Hepatocyte (in vitro differentiated cells): ENCODE measurements around the gene AURKB. TPM values are rescaled to one million over a fixed set of nuclear protein-coding genes. Genes with fewer than 3 reads are reported as not detected.
A peak's percentile ranks its signal among the peaks of the same experiment; 100 is the strongest.

Experiments
- DNase-seq: peaks from one replicate; pipeline ENCODE4 v3.0.0-alpha.2; 2016; ENCODE audit warnings: low spot score
- H2AFZ ChIP-seq: fragments of 200-600 bp; sonication (generic); 2 replicates; pipeline ENCODE4 v1.6.0; 2016; ENCODE audit warnings: antibody characterized with exemption, mild to moderate bottlenecking
- H3K27ac ChIP-seq: fragments of 200-600 bp; sonication (generic); 2 replicates; pipeline ENCODE4 v1.5.1; 2016; ENCODE audit warnings: mild to moderate bottlenecking
- H3K27me3 ChIP-seq: fragments of 200-600 bp; sonication (generic); 2 replicates; pipeline ENCODE4 v1.6.1; 2016
- H3K36me3 ChIP-seq: fragments of 200-600 bp; sonication (generic); replicated peaks from 2 replicates; pipeline ENCODE4 v1.5.1; 2016; ENCODE audit warnings: low read depth; ENCODE audit not compliant: insufficient read depth
- H3K4me1 ChIP-seq: fragments of 200-600 bp; sonication (generic); 2 replicates; pipeline ENCODE4 v1.5.1; 2016; ENCODE audit warnings: mild to moderate bottlenecking, moderate library complexity; ENCODE audit not compliant: insufficient read depth
- H3K4me2 ChIP-seq: fragments of 200-600 bp; sonication (generic); 2 replicates; pipeline ENCODE4 v1.6.0; 2016
- H3K4me3 ChIP-seq: fragments of 200-600 bp; sonication (generic); 2 replicates; pipeline ENCODE4 v1.5.1; 2016; ENCODE audit warnings: mild to moderate bottlenecking
- H3K79me2 ChIP-seq: fragments of 200-600 bp; sonication (generic); 2 replicates; pipeline ENCODE4 v1.6.0; 2017; ENCODE audit warnings: mild to moderate bottlenecking
- H3K9me2 ChIP-seq: fragments of 200-600 bp; sonication (generic); replicated peaks from 2 replicates; pipeline ENCODE4 v1.6.0; 2017; ENCODE audit warnings: mild to moderate bottlenecking; ENCODE audit not compliant: insufficient read depth
- H3K9me3 ChIP-seq: fragments of 200-600 bp; sonication (generic); 2 replicates; pipeline ENCODE4 v1.5.1; 2016; ENCODE audit warnings: low read depth, mild to moderate bottlenecking
- H4K20me1 ChIP-seq: fragments of 200-600 bp; sonication (generic); 2 replicates; pipeline ENCODE4 v1.6.0; 2016; ENCODE audit warnings: mild to moderate bottlenecking; ENCODE audit not compliant: insufficient read depth, poor library complexity, severe bottlenecking
- EZH2 ChIP-seq: fragments of 200-600 bp; sonication (generic); IDR thresholded peaks from 2 replicates; pipeline ENCODE4 v1.6.1; 2016; ENCODE audit warnings: antibody characterized with exemption, mild to moderate bottlenecking, borderline replicate concordance
- EZH2phosphoT487 ChIP-seq: fragments of 200-600 bp; sonication (generic); IDR thresholded peaks from one replicate; pipeline ENCODE4 v1.6.1; 2018; ENCODE audit warnings: antibody characterized with exemption, mild to moderate bottlenecking, low read depth, moderate library complexity; ENCODE audit not compliant: unreplicated experiment, severe bottlenecking
- WGBS: methylation state at CpG from one replicate; pipeline ENCODE4 v1.1.6; 2016; ENCODE audit warnings: low lambda C conversion rate; ENCODE audit errors: missing lambda C conversion rate; 5-methylcytosine and 5-hydroxymethylcytosine counted together
- polyA plus RNA-seq: library from polyadenylated mRNA; unstranded; fragments of >200 nt; fragmentation: Nextera tagmentation; extraction: Ambion mirVana; gene quantifications from 2 replicates; pipeline ENCODE4 v1.2.1, GENCODE V29; 2016
- total RNA-seq: library from RNA; depleted of rRNA; stranded (reverse); fragments of >200 nt; gene quantifications from 2 replicates; pipeline ENCODE4 v1.2.3, GENCODE V29; 2014
- TF ChIP-seq, protein P1 (sequence below): fragments of 200-600 bp; sonication (generic); IDR thresholded peaks from 2 replicates; pipeline ENCODE4 v1.5.1; 2016; ENCODE audit warnings: antibody characterized with exemption, mild to moderate bottlenecking; ENCODE audit not compliant: poor library complexity

Gene AURKB
- total and polyA plus RNA-seq, 2 experiments from 2014 or later = 9.9 to 25.3 TPM

DNA sequence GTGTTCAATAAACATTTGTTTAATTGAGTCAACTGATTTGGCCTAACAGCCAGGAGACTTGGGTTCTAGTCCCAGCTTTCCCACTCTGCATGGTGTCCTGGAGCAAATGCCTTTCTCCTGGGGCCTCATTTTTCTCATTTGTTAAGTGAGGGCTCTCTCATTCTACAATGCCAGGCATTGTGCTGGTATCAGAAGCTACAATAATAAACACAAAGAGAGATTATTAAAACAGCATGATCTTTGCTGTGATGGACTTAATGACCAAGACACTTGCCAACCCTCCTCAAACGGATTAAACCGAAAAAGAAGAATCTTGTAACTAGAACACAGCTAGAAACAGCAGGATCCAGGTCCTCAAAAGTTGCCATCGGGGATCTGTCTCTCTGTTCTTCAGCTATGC is 42.8 kb downstream of the AURKB start:
- no peaks in the 10 kb centered on the region for H3K9me2 ChIP-seq
- 86% methylated on average over 3 of the region's 3 CpGs for WGBS
- H3K27ac ChIP-seq = no peak overlapping the region
- H3K4me2 ChIP-seq = no peak overlapping the region
- H3K9me3 ChIP-seq = no peaks in the 10 kb centered on the region
- no peak for DNase-seq
- H4K20me1 ChIP-seq = no peaks in the 10 kb centered on the region
- no peaks in the 10 kb centered on the region for H3K36me3 ChIP-seq
- no peak overlapping the region for H3K4me3 ChIP-seq
- TF ChIP-seq, protein P1, sequence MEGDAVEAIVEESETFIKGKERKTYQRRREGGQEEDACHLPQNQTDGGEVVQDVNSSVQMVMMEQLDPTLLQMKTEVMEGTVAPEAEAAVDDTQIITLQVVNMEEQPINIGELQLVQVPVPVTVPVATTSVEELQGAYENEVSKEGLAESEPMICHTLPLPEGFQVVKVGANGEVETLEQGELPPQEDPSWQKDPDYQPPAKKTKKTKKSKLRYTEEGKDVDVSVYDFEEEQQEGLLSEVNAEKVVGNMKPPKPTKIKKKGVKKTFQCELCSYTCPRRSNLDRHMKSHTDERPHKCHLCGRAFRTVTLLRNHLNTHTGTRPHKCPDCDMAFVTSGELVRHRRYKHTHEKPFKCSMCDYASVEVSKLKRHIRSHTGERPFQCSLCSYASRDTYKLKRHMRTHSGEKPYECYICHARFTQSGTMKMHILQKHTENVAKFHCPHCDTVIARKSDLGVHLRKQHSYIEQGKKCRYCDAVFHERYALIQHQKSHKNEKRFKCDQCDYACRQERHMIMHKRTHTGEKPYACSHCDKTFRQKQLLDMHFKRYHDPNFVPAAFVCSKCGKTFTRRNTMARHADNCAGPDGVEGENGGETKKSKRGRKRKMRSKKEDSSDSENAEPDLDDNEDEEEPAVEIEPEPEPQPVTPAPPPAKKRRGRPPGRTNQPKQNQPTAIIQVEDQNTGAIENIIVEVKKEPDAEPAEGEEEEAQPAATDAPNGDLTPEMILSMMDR = no peak
- TF ChIP-seq EZH2phosphoT487 (no peak), EZH2 (no peak)
- peaks cover 10% of the 10 kb centered on the region for H3K79me2 ChIP-seq
- peaks cover 13% of the 10 kb centered on the region for H3K4me1 ChIP-seq
- H2AFZ ChIP-seq = no peak overlapping the region
- H3K27me3 ChIP-seq = no peaks in the 10 kb centered on the region

DNA sequence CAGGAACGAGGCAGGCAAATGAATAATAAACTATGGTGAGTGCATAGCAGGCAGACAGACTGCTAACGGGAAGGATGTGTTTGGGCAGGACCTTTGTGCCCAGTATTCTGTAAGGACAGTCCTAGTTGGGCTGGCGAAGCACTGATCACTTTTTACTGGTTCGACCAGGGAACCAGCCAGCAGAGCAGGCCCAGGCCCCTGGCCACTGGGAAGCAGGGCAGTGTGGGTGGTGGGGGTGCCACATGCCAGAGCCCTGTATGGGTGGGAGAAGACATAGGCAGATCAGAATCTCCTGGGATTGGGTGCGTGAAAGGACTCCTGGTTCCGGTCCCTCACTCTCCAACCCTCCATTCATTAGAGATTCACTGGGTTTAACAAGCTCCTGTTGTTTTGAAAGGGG is 43.6 kb downstream of the AURKB start:
- no peak for TF ChIP-seq EZH2phosphoT487
- TF ChIP-seq EZH2 = no peak
- TF ChIP-seq, protein P1 = no peak
- Histone ChIP-seq H4K20me1 (peaks cover 4% of the 10 kb centered on the region), H3K4me3 (no peak overlapping the region), H3K9me3 (no peaks in the 10 kb centered on the region), H3K4me2 (no peak overlapping the region), H2AFZ (no peak overlapping the region), H3K27me3 (no peaks in the 10 kb centered on the region), H3K36me3 (no peaks in the 10 kb centered on the region), H3K79me2 (peaks cover 18% of the 10 kb centered on the region), H3K9me2 (no peaks in the 10 kb centered on the region), H3K4me1 (peaks cover 16% of the 10 kb centered on the region), H3K27ac (no peak overlapping the region)
- no peak for DNase-seq
- 94% methylated on average over 6 of the region's 6 CpGs for WGBS

DNA sequence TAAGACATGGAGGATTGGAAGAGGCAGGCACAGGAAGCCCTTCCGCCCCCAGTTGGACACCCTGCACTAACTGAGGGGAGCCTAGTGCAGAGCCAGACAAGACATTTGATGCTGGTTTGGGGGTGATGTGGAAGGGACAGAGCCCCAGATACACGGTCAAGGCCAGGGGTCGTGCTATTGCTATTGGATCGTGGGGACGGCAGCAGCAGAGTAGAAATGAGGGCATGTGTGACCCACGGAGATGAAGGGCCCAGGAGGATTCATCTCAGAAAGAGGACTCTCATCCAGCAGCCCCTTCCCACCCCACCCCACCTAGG is 45.6 kb downstream of the AURKB start:
- Histone ChIP-seq H4K20me1 (peaks cover 5% of the 10 kb centered on the region), H3K27me3 (no peaks in the 10 kb centered on the region), H3K36me3 (no peaks in the 10 kb centered on the region), H3K9me3 (no peaks in the 10 kb centered on the region), H3K79me2 (peaks cover 27% of the 10 kb centered on the region), H3K9me2 (no peaks in the 10 kb centered on the region), H3K4me3 (no peak overlapping the region), H3K4me2 (peak overlapping the region; percentile 97), H2AFZ (no peak overlapping the region), H3K4me1 (peaks cover 25% of the 10 kb centered on the region), H3K27ac (peak overlapping the region; percentile 100)
- TF ChIP-seq EZH2 (no peak), EZH2phosphoT487 (no peak)
- TF ChIP-seq, protein P1 = no peak
- no peak for DNase-seq
- 79% methylated on average over 6 of the region's 6 CpGs for WGBS
